ENCODE data around the gene CACNA1C. TPM values are rescaled to one million over a fixed set of nuclear protein-coding genes. Genes with fewer than 3 reads are reported as not detected.

Gene CACNA1C
- total RNA-seq, 4 donors from 2014 or later, result 3.8 to 13.6 (median 5.7) TPM

DNA sequence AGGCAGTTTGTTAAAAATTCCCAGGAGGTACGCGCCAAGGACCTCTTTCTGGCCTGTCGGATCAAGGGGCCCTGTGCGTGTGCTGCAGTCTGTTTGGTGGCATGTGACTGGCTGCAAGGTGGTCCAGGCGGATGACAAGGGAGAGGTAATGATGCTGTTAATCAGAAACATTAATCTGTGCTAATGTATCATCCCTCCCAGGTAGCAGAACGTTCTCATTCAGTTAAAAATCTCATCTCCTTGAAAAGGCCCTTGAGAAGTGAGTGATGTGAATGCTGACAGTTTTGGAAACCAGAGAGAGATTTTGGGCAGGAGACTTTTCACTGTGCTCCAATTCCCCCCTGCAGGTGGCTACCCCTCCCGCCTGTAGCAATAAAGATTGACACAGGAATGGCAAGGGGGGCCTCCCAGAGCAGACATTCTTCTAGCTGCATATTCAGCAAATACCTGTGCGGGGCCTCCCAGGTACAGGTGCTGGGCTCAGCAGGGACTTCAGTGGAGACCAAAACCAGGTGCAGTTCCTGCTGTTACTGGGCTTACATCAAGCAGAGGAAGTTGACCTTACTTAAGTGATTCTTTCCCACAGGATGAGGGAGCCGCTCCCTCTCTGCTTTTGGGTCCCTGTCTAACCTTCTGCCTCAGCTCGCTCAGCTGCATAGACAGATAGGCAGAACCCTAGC lies 364.8 kb downstream of the CACNA1C start:
- TF ChIP-seq, protein P1, sequence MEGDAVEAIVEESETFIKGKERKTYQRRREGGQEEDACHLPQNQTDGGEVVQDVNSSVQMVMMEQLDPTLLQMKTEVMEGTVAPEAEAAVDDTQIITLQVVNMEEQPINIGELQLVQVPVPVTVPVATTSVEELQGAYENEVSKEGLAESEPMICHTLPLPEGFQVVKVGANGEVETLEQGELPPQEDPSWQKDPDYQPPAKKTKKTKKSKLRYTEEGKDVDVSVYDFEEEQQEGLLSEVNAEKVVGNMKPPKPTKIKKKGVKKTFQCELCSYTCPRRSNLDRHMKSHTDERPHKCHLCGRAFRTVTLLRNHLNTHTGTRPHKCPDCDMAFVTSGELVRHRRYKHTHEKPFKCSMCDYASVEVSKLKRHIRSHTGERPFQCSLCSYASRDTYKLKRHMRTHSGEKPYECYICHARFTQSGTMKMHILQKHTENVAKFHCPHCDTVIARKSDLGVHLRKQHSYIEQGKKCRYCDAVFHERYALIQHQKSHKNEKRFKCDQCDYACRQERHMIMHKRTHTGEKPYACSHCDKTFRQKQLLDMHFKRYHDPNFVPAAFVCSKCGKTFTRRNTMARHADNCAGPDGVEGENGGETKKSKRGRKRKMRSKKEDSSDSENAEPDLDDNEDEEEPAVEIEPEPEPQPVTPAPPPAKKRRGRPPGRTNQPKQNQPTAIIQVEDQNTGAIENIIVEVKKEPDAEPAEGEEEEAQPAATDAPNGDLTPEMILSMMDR (IDR thresholded peaks at IDR 0.05), result no peak
- ATAC-seq (ENCODE audit: low FRiP score) (no peak), DNase-seq (ENCODE audit: low spot score) (no peak)

DNA sequence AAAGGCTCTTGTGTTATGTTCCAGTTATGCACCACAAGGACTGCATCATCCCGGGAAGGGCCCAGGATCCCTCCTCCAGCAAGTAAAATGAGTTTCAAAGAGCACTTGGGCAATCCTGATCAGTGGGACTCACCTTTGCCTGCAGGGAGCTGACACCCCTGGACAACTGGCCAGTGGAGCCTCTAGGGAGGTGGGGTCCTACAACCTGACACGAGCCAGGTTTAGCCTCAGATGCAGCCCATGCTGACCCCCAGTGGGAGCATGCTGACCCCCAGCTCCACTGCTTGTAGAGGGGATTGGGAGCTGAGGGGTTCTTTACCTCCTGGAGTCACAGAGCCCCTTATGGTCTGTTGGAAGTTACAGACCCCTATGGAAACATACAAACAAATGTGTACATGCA lies 365.8 kb downstream of the CACNA1C start:
- no peak for DNase-seq (ENCODE audit: low spot score)
- ATAC-seq (ENCODE audit: low FRiP score), result no peak
- TF ChIP-seq, protein P1 (IDR thresholded peaks at IDR 0.05), result no peak

DNA sequence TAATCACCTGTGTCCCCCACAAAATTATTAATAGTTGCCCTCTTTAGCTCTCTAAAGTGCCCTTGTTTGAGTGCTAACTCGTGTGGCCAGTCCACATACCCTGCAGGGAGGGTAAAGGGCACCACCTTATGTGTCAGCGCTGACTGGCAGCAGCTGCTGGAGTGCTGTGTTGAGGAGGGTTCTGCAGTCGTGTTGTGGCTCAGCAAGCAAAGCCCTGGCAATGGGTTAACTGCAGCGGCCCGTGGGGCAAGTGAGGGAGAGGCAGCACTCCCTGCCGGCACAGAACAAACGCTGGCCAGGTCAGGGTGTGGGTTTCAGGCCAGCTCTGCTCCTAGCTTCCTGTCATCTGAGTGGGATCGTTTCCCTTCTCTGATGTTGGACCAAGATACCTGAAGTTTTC lies 369.8 kb downstream of the CACNA1C start:
- DNase-seq (ENCODE audit: low spot score) (no peak), ATAC-seq (ENCODE audit: low FRiP score) (no peak)
- TF ChIP-seq, protein P1 (IDR thresholded peaks at IDR 0.05), result no peak

DNA sequence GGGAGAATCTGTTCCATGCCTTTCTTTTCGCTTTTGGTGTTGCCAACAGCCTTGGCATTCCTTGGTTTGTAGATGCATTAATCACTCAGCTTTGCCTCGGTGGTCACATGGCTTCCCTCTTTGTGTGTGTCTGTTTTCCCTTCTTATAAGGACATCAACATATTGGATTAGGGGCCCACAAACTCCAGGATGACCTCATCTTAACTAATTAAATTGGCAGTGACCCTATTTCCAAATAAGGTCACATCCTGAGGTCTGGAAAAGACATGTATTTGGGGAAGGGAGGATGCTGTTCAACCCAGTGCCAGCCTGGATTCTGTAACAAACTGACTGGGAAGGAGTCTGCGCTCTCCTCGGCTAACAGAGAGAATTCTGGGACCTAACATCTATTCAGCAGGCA lies 376.2 kb downstream of the CACNA1C start:
- TF ChIP-seq, protein P1 (IDR thresholded peaks at IDR 0.05), result no peak
- ATAC-seq (ENCODE audit: low FRiP score), result no peak
- DNase-seq (ENCODE audit: low spot score), result no peak

DNA sequence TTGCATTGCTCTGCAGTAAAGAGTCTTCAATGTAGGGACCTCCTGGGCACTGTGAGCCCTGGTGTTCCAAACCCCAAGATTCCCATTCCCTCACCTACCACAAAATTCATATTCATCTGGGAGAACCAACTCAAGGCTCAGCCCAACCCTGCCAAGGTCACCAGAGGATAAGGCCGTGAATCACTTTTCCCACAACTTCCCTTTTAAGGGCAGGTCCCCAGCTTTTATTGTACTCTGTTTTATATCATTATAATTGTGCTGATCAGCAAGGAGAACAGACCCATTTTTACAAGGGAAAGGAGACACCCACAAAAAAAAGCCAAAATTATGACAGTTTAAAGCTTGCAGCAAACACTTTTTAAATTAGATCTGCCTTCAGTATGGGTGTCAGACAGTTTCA lies 379.0 kb downstream of the CACNA1C start:
- TF ChIP-seq, protein P1 (IDR thresholded peaks at IDR 0.05), result no peak
- ATAC-seq (ENCODE audit: low FRiP score) (no peak), DNase-seq (ENCODE audit: low spot score) (no peak)

- ATAC-seq (ENCODE audit: low FRiP score) (no peak), DNase-seq (ENCODE audit: low spot score) (no peak)
- TF ChIP-seq, protein P1 (IDR thresholded peaks at IDR 0.05), result no peak
These were observed 380.1 kb downstream of the CACNA1C start for GRCh38 chr12:2432856-2433255.

DNA sequence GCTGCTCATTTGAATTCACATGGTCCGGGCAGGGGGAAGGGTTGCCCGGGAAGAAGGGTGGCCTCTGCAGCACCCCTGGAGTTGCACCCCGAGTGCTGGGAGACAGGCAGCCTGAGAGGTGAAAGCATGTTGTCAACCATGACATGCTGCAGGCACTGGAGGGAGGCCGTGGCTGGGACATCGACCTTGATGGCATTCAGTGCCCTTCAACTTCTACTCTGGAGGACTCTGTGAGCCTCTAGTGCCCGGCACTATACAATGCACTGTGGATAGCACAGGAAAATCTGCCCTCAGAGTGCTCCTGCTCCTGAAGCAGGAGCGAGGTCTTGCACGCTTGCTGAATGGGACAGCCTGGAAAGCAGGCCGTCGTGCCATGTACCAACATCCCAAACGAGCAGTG lies 382.7 kb downstream of the CACNA1C start:
- TF ChIP-seq, protein P1 (IDR thresholded peaks at IDR 0.05), result no peak
- DNase-seq (ENCODE audit: low spot score), result no peak
- no peak for ATAC-seq (ENCODE audit: low FRiP score)
